HUES64 (cell line): ENCODE data around the gene SLC35F4.
"Not testable (repeated sequence)": the region's sequence is repeated elsewhere in the genome, so short reads cannot be mapped to it uniquely, and the experiment has no call there.

Experiments used
- H3K27ac ChIP-seq: 2 replicates; pipeline ENCODE4 v1.7.0; 2013; ENCODE audit warnings: low read depth, low read length, inconsistent platforms
- H3K27me3 ChIP-seq: 2 replicates; pipeline ENCODE4 v1.6.1; 2013; ENCODE audit warnings: mild to moderate bottlenecking, low read length; ENCODE audit not compliant: insufficient read depth
- H3K36me3 ChIP-seq: 2 replicates; pipeline ENCODE4 v1.6.1; 2013; ENCODE audit warnings: mild to moderate bottlenecking, low read length; ENCODE audit not compliant: insufficient read depth
- H3K4me1 ChIP-seq: 2 replicates; pipeline ENCODE4 v1.6.1; 2013; ENCODE audit warnings: mild to moderate bottlenecking, low read length, moderate library complexity; ENCODE audit not compliant: insufficient read depth
- H3K4me3 ChIP-seq: 2 replicates; pipeline ENCODE4 v1.5.1; 2013; ENCODE audit warnings: mild to moderate bottlenecking, low read length, moderate library complexity
- H3K9ac ChIP-seq: 2 replicates; pipeline ENCODE4 v1.6.1; 2013; ENCODE audit warnings: mild to moderate bottlenecking, low read depth, low read length
- H3K9me3 ChIP-seq: 2 replicates; pipeline ENCODE4 v1.6.1; 2013; ENCODE audit warnings: low read depth, low read length; ENCODE audit not compliant: insufficient read depth
- WGBS: fragments of 150-250, 120-280 bp; methylation state at CpG from one replicate; pipeline ENCODE4 v1.1.7; 2013; ENCODE audit warnings: missing lambda C conversion rate; 5-methylcytosine and 5-hydroxymethylcytosine counted together

Gene SLC35F4

GRCh38 chr14:57725399-57726077 lies 140.4 kb downstream of the SLC35F4 start:
- Histone ChIP-seq H3K4me3 (no peak overlapping the region), H3K27ac (no peak overlapping the region), H3K9ac (no peak overlapping the region), H3K4me1 (peaks cover 17% of the 10 kb centered on the region), H3K27me3 (no peaks in the 10 kb centered on the region), H3K36me3 (no peaks in the 10 kb centered on the region), H3K9me3 (no peaks in the 10 kb centered on the region)
- 94% methylated on average over 2 of the region's 2 CpGs for WGBS

GRCh38 chr14:57722141-57722540 lies 143.8 kb downstream of the SLC35F4 start:
- not testable (repeated sequence) for H3K27me3 ChIP-seq, H3K4me1 ChIP-seq, H3K9me3 ChIP-seq, H3K27ac ChIP-seq, H3K36me3 ChIP-seq, H3K4me3 ChIP-seq, H3K9ac ChIP-seq

- peaks cover 18% of the 10 kb centered on the region for H3K9me3 ChIP-seq
- H3K27me3 ChIP-seq = no peaks in the 10 kb centered on the region
- no peaks in the 10 kb centered on the region for H3K36me3 ChIP-seq
- 4% methylated on average over 3 of the region's 3 CpGs for WGBS
- no peak overlapping the region for H3K9ac ChIP-seq
- H3K27ac ChIP-seq = peak overlapping the region; percentile 80
- peaks cover 44% of the 10 kb centered on the region for H3K4me1 ChIP-seq
- H3K4me3 ChIP-seq = no peak overlapping the region
Observed at GRCh38 chr14:57714487-57714931, 151.4 kb downstream of the SLC35F4 start.

DNA sequence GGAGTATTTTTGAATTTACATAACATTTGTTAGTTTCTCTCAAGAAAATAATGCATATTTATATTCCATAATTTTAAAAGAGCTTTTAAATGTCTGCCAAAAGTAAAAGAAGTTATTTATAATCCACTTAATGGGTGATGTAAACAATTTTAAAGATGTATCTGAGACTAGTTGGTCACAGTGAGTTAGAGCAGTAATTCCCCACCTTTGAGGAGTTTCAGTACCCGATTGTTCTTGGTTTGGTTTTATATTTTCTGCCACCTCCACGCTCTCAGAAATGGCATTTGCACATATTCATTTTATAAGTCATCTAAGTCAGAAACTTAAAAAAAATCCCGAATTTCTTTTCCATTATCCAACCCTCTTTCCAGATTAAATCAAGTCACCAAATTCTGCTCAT lies 153.2 kb downstream of the SLC35F4 start:
- no peaks in the 10 kb centered on the region for H3K36me3 ChIP-seq
- no peak overlapping the region for H3K27ac ChIP-seq
- H3K27me3 ChIP-seq = no peaks in the 10 kb centered on the region
- WGBS = 88% methylated on average over 3 of the region's 3 CpGs
- H3K9me3 ChIP-seq = peaks cover 17% of the 10 kb centered on the region
- peaks cover 44% of the 10 kb centered on the region for H3K4me1 ChIP-seq
- no peak overlapping the region for H3K4me3 ChIP-seq
- H3K9ac ChIP-seq = no peak overlapping the region

DNA sequence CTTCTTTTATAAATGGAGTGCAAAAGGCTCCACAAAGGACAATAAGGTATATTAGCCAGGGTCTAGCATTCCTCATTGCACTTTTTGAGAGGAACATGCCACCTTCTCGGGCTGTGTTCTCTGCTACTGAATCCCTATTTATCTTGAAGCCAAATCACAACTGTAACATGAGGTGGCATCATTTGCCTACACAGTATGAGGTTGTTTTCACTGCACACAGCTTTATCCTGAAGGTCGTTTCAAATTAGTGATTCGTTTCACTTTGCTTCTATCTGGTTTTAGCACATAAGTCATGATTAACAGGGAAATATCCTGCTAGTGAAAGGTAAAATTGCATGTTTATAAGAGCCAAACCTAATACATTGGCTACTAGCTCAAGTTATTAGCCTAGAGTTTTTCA lies 153.8 kb downstream of the SLC35F4 start:
- Histone ChIP-seq H3K9me3 (peaks cover 19% of the 10 kb centered on the region), H3K27me3 (no peaks in the 10 kb centered on the region), H3K27ac (no peak overlapping the region), H3K4me3 (no peak overlapping the region), H3K4me1 (peaks cover 44% of the 10 kb centered on the region), H3K36me3 (no peaks in the 10 kb centered on the region), H3K9ac (no peak overlapping the region)
- 50% methylated on average over 3 of the region's 3 CpGs for whole genome bisulfite sequencing

DNA sequence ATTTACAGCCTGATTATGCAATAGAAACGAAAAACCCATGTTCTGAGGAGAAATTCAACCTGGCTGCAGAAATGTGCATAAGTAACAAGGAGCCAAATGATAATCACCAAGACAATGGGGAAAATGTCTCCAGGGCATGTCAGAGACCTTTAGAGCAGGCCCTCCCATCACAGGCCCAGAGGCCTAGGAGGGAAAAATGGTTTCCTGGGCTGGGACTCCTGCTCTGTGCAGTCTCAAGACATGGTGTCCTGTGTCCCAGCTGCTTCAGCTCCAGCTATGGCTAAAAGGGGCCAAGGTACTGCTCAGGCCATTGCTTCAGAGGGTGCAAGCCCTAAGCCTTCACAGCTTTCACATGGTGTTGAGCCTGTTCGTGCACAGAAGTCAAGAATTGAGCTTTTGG lies 156.0 kb downstream of the SLC35F4 start:
- 43% methylated on average over 2 of the region's 2 CpGs for WGBS
- H3K27me3 ChIP-seq = no peaks in the 10 kb centered on the region
- H3K4me3 ChIP-seq = no peak overlapping the region
- peaks cover 19% of the 10 kb centered on the region for H3K9me3 ChIP-seq
- H3K36me3 ChIP-seq = no peaks in the 10 kb centered on the region
- H3K27ac ChIP-seq = no peak overlapping the region
- H3K4me1 ChIP-seq = peaks cover 33% of the 10 kb centered on the region
- no peak overlapping the region for H3K9ac ChIP-seq

DNA sequence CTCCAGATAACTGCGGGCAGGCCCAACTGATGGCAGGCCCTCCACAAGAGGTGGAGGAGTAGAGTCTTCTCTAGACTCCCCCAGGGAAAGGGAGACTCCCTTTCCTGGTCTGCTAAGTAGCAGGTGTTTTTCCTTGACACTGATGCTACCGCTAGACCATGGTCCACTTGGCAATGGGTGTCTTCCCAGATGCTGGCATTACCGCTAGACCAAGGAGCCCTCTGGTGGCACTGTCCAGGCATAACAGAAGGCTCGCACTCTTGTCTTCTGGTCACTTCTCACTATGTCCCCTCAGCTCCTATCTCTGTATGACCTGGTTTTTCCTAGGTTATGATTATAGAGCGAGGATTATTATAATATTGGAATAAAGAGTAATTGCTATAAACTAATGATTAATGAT lies 156.8 kb downstream of the SLC35F4 start:
- peaks cover 25% of the 10 kb centered on the region for H3K4me1 ChIP-seq
- H3K4me3 ChIP-seq, H3K36me3 ChIP-seq, H3K27ac ChIP-seq, H3K9ac ChIP-seq, H3K27me3 ChIP-seq: not testable (repeated sequence)
- H3K9me3 ChIP-seq = peaks cover 19% of the 10 kb centered on the region
- 97% methylated on average over 4 of the region's 5 CpGs for WGBS

- Histone ChIP-seq H3K27ac (no peak overlapping the region), H3K4me1 (peaks cover 7% of the 10 kb centered on the region), H3K9ac (no peak overlapping the region), H3K9me3 (peaks cover 19% of the 10 kb centered on the region), H3K27me3 (no peaks in the 10 kb centered on the region), H3K36me3 (no peaks in the 10 kb centered on the region), H3K4me3 (no peak overlapping the region)
- 84% methylated on average over 4 of the region's 5 CpGs for WGBS
Observed at GRCh38 chr14:57707219-57707618, 158.7 kb downstream of the SLC35F4 start.

GRCh38 chr14:57704763-57705162 lies 161.1 kb downstream of the SLC35F4 start:
- Histone ChIP-seq H3K36me3 (no peaks in the 10 kb centered on the region), H3K4me3 (no peak overlapping the region), H3K9ac (no peak overlapping the region), H3K9me3 (peaks cover 10% of the 10 kb centered on the region), H3K27me3 (no peaks in the 10 kb centered on the region), H3K27ac (no peak overlapping the region), H3K4me1 (no peaks in the 10 kb centered on the region)
- WGBS = no CpG with 5 or more reads among the region's 1 CpG

DNA sequence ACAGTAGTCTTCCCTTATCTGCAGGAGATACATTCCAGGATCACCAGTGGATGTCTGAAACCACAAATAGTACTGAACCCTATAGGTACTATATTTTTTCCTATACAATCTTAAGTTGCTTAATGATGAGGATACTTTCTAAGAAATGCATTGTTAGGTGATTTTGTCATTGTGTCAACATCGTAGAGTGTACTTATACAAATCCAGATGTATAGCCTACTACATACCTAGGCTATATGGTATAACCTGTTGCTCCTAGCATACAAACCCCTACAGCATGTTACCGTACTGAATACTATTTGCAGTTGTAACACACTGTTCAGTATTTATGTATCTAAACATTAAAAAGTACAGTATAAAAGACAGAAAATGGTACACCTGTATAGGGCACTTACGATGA lies 165.9 kb downstream of the SLC35F4 start:
- Histone ChIP-seq H3K27me3 (no peaks in the 10 kb centered on the region), H3K27ac (no peak overlapping the region), H3K9me3 (no peaks in the 10 kb centered on the region), H3K4me3 (no peak overlapping the region), H3K36me3 (no peaks in the 10 kb centered on the region), H3K4me1 (no peaks in the 10 kb centered on the region), H3K9ac (no peak overlapping the region)
- 50% methylated on average over 2 of the region's 3 CpGs for WGBS

GRCh38 chr14:57692671-57693070 lies 173.2 kb downstream of the SLC35F4 start:
- peaks cover 5% of the 10 kb centered on the region; the same call in 1 of the 2 replicates for H3K4me1 ChIP-seq
- no peaks in the 10 kb centered on the region for H3K27me3 ChIP-seq
- H3K27ac ChIP-seq = no peak overlapping the region
- H3K9ac ChIP-seq = no peak overlapping the region
- H3K4me3 ChIP-seq = no peak overlapping the region
- peaks cover 15% of the 10 kb centered on the region; the same call in 1 of the 2 replicates for H3K9me3 ChIP-seq
- H3K36me3 ChIP-seq = no peaks in the 10 kb centered on the region

GRCh38 chr14:57687416-57687815 lies 178.5 kb downstream of the SLC35F4 start:
- WGBS = 87% methylated on average over 1 of the region's 1 CpG
- H3K9me3 ChIP-seq = no peaks in the 10 kb centered on the region
- H3K27ac ChIP-seq = no peak overlapping the region
- no peaks in the 10 kb centered on the region for H3K27me3 ChIP-seq
- H3K4me1 ChIP-seq = peaks cover 5% of the 10 kb centered on the region; the same call in 1 of the 2 replicates
- H3K36me3 ChIP-seq = no peaks in the 10 kb centered on the region
- no peak overlapping the region for H3K9ac ChIP-seq
- no peak overlapping the region for H3K4me3 ChIP-seq
